Measurements from ENCODE around the gene SERPINB12.

SERPINB12 gene

GRCh38 chr18:63511285-63511684 is 30.9 kb upstream of the SERPINB12 start:
- H3K9me3 Mint-ChIP-seq = no peaks in the 10 kb centered on the region
- H3K36me3 Mint-ChIP-seq (ENCODE audit: low read depth) = no peaks in the 10 kb centered on the region
- no peak overlapping the region for H3K4me3 Mint-ChIP-seq
- no peaks in the 10 kb centered on the region for H3K4me1 Mint-ChIP-seq
- H3K27me3 Mint-ChIP-seq (ENCODE audit: low read depth) = peaks cover 28% of the 10 kb centered on the region
- H3K27ac Mint-ChIP-seq = no peak overlapping the region
- peak; percentile 48 to 56 (median 55) for TF ChIP-seq CTCF (IDR thresholded peaks at IDR 0.05; ENCODE audit: unreplicated experiment in 3 of 3)

DNA sequence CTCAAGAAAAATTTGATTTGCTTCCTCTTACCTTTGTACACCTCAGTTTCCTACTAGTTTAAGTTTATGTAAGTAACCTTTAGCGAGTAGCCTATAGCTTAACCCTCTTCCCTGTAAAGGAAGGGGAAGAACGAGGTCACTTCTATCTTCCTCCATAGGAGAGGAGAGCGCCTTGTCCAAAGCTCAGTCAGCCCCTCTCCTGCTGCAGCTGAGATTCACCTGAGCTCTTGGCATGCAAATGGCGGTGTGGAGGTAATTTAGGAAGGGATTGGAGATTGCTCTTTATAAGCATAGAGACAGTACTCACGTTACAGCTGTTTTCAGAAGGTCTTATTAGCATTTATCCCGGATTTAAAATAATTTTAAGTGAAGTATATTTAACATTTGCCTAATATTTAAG is 27.8 kb upstream of the SERPINB12 start:
- no peaks in the 10 kb centered on the region for H3K9me3 Mint-ChIP-seq
- H3K4me1 Mint-ChIP-seq = no peaks in the 10 kb centered on the region
- no peak overlapping the region for H3K27ac Mint-ChIP-seq
- H3K36me3 Mint-ChIP-seq (ENCODE audit: low read depth) = no peaks in the 10 kb centered on the region
- H3K27me3 Mint-ChIP-seq (ENCODE audit: low read depth) = peaks cover 23% of the 10 kb centered on the region
- H3K4me3 Mint-ChIP-seq = no peak overlapping the region
- no peak for TF ChIP-seq CTCF (IDR thresholded peaks at IDR 0.05; ENCODE audit: unreplicated experiment in 3 of 3)

- Mint-ChIP-seq H3K27ac (no peak overlapping the region), H3K9me3 (no peaks in the 10 kb centered on the region), H3K27me3 (ENCODE audit: low read depth) (peaks cover 23% of the 10 kb centered on the region), H3K4me3 (no peak overlapping the region), H3K36me3 (ENCODE audit: low read depth) (no peaks in the 10 kb centered on the region), H3K4me1 (no peaks in the 10 kb centered on the region)
- peak; percentile 25 to 37 (median 28) for TF ChIP-seq CTCF (IDR thresholded peaks at IDR 0.05; ENCODE audit: unreplicated experiment in 3 of 3)
Measured at GRCh38 chr18:63514888-63515678, 27.1 kb upstream of the SERPINB12 start.

DNA sequence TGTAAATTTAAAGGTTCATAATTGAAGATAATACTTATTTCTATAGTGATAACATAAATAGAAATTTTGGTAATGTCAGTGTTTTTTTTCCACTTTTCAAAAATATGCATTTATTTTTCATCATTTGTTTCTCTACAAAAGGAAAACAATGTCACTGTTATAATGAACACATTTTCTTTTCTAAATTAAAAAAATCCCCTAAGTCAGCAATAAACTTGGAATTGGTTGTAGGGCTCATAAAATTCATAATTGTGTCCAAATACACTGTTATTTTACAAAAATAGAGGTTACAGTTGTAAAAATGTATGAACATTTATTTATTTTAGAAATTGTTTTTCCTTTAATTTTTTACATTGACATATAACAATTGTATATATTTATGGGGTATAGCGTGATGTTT is 26.4 kb upstream of the SERPINB12 start:
- H3K36me3 Mint-ChIP-seq (ENCODE audit: low read depth) = no peaks in the 10 kb centered on the region
- H3K4me3 Mint-ChIP-seq = no peak overlapping the region
- H3K9me3 Mint-ChIP-seq = no peaks in the 10 kb centered on the region
- no peak for TF ChIP-seq CTCF (IDR thresholded peaks at IDR 0.05; ENCODE audit: unreplicated experiment in 3 of 3)
- H3K27me3 Mint-ChIP-seq (ENCODE audit: low read depth) = peaks cover 26% of the 10 kb centered on the region
- H3K4me1 Mint-ChIP-seq = no peaks in the 10 kb centered on the region
- no peak overlapping the region for H3K27ac Mint-ChIP-seq

GRCh38 chr18:63518178-63519012 is 23.8 kb upstream of the SERPINB12 start:
- Mint-ChIP-seq H3K9me3 (no peaks in the 10 kb centered on the region), H3K27me3 (ENCODE audit: low read depth) (peaks cover 12% of the 10 kb centered on the region)

More at GRCh38 chr18:63518178-63519012, 23.8 kb upstream of the SERPINB12 start:
- Mint-ChIP-seq H3K4me1 (no peaks in the 10 kb centered on the region), H3K4me3 (no peak overlapping the region), H3K27ac (no peak overlapping the region), H3K36me3 (ENCODE audit: low read depth) (no peaks in the 10 kb centered on the region)
- peak; percentile 77 to 79 (median 78) for TF ChIP-seq CTCF (IDR thresholded peaks at IDR 0.05; ENCODE audit: unreplicated experiment in 3 of 3)
